Left forelimb (tissue), 1 donor: ENCODE measurements around the gene MNX1.

Source experiments
- DNase-seq: peaks from one replicate; pipeline ENCODE4 v3.0.0-alpha.2; 2018; ENCODE audit warnings: low spot score

The MNX1 gene

GRCh38 chr7:157014635-157015555, 4.4 kb upstream of the MNX1 start:
- DNase-seq, result no peak

- no peak for DNase-seq
Observed at GRCh38 chr7:157013602-157014549, 3.4 kb upstream of the MNX1 start.

- no peak for DNase-seq
Observed at GRCh38 chr7:157013101-157013500, 2.6 kb upstream of the MNX1 start.

GRCh38 chr7:157012113-157012547, 1.7 kb upstream of the MNX1 start:
- DNase-seq, result no peak

- no peak for DNase-seq
Observed at GRCh38 chr7:157011333-157012112, 1.1 kb upstream of the MNX1 start.

GRCh38 chr7:157009778-157010587, 480 bp downstream of the MNX1 start:
- no peak for DNase-seq

- DNase-seq, result no peak
Observed at GRCh38 chr7:157009170-157009777, 1.2 kb downstream of the MNX1 start.

- DNase-seq, result no peak
Observed at GRCh38 chr7:157008206-157009169, 2.0 kb downstream of the MNX1 start.

- no peak for DNase-seq
Observed at GRCh38 chr7:157007470-157008066, 2.9 kb downstream of the MNX1 start.

- no peak for DNase-seq
Observed at GRCh38 chr7:157006829-157007469, 3.5 kb downstream of the MNX1 start.

- no peak for DNase-seq
Observed at GRCh38 chr7:157006205-157006747, 4.2 kb downstream of the MNX1 start.

GRCh38 chr7:157005456-157006204, 4.8 kb downstream of the MNX1 start:
- DNase-seq, result no peak

GRCh38 chr7:157004521-157005455, 5.7 kb downstream of the MNX1 start:
- no peak for DNase-seq

GRCh38 chr7:157003756-157004520, 6.5 kb downstream of the MNX1 start:
- DNase-seq, result no peak

GRCh38 chr7:157003445-157003755, 7.1 kb downstream of the MNX1 start:
- no peak for DNase-seq
